Dedifferentiated amniotic fluid mesenchymal stem cell (primary cell): ENCODE data around the gene IGDCC3.

Source experiments
- DNase-seq: peaks from one replicate; pipeline ENCODE4 v3.0.0-alpha.2; 2016; ENCODE audit errors: extremely low spot score

Gene IGDCC3

GRCh38 chr15:65343374-65343981 is 34.3 kb downstream of the IGDCC3 start:
- DNase-seq, result no peak

- DNase-seq, result no peak
These were observed 35.3 kb downstream of the IGDCC3 start for GRCh38 chr15:65342493-65342892.

GRCh38 chr15:65339920-65340319 is 37.9 kb downstream of the IGDCC3 start:
- DNase-seq, result no peak

- no peak for DNase-seq
These were observed 38.4 kb downstream of the IGDCC3 start for GRCh38 chr15:65339416-65339815.

GRCh38 chr15:65338823-65339222 is 39.0 kb downstream of the IGDCC3 start:
- DNase-seq, result no peak

GRCh38 chr15:65338366-65338765 is 39.4 kb downstream of the IGDCC3 start:
- DNase-seq, result no peak

- DNase-seq, result no peak
These were observed 40.2 kb downstream of the IGDCC3 start for GRCh38 chr15:65337436-65338070.

GRCh38 chr15:65336493-65337435 is 41.0 kb downstream of the IGDCC3 start:
- no peak for DNase-seq

- no peak for DNase-seq
These were observed 42.3 kb downstream of the IGDCC3 start for GRCh38 chr15:65335278-65336055.

- DNase-seq, result no peak
These were observed 43.1 kb downstream of the IGDCC3 start for GRCh38 chr15:65334586-65335231.

- DNase-seq, result no peak
These were observed 43.9 kb downstream of the IGDCC3 start for GRCh38 chr15:65333856-65334255.

- no peak for DNase-seq
These were observed 44.5 kb downstream of the IGDCC3 start for GRCh38 chr15:65333148-65333820.

- DNase-seq, result no peak
These were observed 45.2 kb downstream of the IGDCC3 start for GRCh38 chr15:65332391-65333147.

GRCh38 chr15:65331811-65332210 is 46.0 kb downstream of the IGDCC3 start:
- DNase-seq, result no peak

GRCh38 chr15:65330934-65331645 is 46.7 kb downstream of the IGDCC3 start:
- no peak for DNase-seq

- DNase-seq, result no peak
These were observed 47.6 kb downstream of the IGDCC3 start for GRCh38 chr15:65329984-65330735.

GRCh38 chr15:65329288-65329983 is 48.4 kb downstream of the IGDCC3 start:
- DNase-seq, result no peak
